Measurements from ENCODE around the gene MS4A4E. TPM values are rescaled to one million over a fixed set of nuclear protein-coding genes. Genes with fewer than 3 reads are reported as not detected.

The MS4A4E gene
- total and polyA plus RNA-seq, 3 experiments from 2014 or later, result not detected

- DNase-seq, result no peak
- Mint-ChIP-seq H3K27me3 (peaks cover 9 to 45% of the 10 kb centered on the region in 2 donors), H3K9me3 (peaks cover 0 to 2% (median 0%) of the 10 kb centered on the region in 5 donors)
Observed at GRCh38 chr11:60241786-60242185, 1.2 kb downstream of the MS4A4E start.

GRCh38 chr11:60240662-60241061 is 2.3 kb downstream of the MS4A4E start:
- no peaks in the 10 kb centered on the region for H3K4me1 Mint-ChIP-seq
- H3K9me3 ChIP-seq (ENCODE audit: low read length), result no peaks in the 10 kb centered on the region
- H3K9me3 Mint-ChIP-seq, result peaks cover 0 to 2% (median 0%) of the 10 kb centered on the region in 5 donors
- no peaks in the 10 kb centered on the region for H3K4me1 ChIP-seq (ENCODE audit: insufficient read depth, low read length)
- ChIA-PET POLR2A (no interaction called here), CTCF (no interaction called here)
- H3K4me3 ChIP-seq (ENCODE audit: low read length), result no peak overlapping the region
- no peak overlapping the region for H3K27ac ChIP-seq (ENCODE audit: low read depth, low read length)
- no peak overlapping the region for H3K27ac Mint-ChIP-seq
- no peak for DNase-seq
- H3K27me3 Mint-ChIP-seq, result peaks cover 9 to 45% of the 10 kb centered on the region in 2 donors
- H3K4me3 Mint-ChIP-seq, result no peak overlapping the region
- no peaks in the 10 kb centered on the region for H3K36me3 ChIP-seq (ENCODE audit: insufficient read depth, low read length)
- no peaks in the 10 kb centered on the region for H3K36me3 Mint-ChIP-seq
- H3K27me3 ChIP-seq (ENCODE audit: insufficient read depth, low read length, poor library complexity, severe bottlenecking), result no peaks in the 10 kb centered on the region

More at GRCh38 chr11:60241786-60242185, 1.2 kb downstream of the MS4A4E start:
- CTCF ChIA-PET, result no interaction called here
- Histone ChIP-seq H3K27ac (ENCODE audit: low read depth, low read length) (no peak overlapping the region), H3K9me3 (ENCODE audit: low read length) (no peaks in the 10 kb centered on the region), H3K4me1 (ENCODE audit: insufficient read depth, low read length) (no peaks in the 10 kb centered on the region), H3K36me3 (ENCODE audit: insufficient read depth, low read length) (no peaks in the 10 kb centered on the region), H3K27me3 (ENCODE audit: insufficient read depth, low read length, poor library complexity, severe bottlenecking) (no peaks in the 10 kb centered on the region), H3K4me3 (ENCODE audit: low read length) (no peak overlapping the region)
- no peaks in the 10 kb centered on the region for H3K4me1 Mint-ChIP-seq
- no peak overlapping the region for H3K27ac Mint-ChIP-seq
- no peaks in the 10 kb centered on the region for H3K36me3 Mint-ChIP-seq
- POLR2A ChIA-PET, result no interaction called here
- H3K4me3 Mint-ChIP-seq, result no peak overlapping the region

- CTCF ChIA-PET, result no interaction called here
Observed at GRCh38 chr11:60235321-60235720, 7.6 kb downstream of the MS4A4E start.

GRCh38 chr11:60230681-60231080 is 12.3 kb downstream of the MS4A4E start:
- ChIA-PET POLR2A (no interaction called here), CTCF (interaction anchor here (0.5 kb wide), 1 partner anchor 39 kb away, joined by 3 read pairs; no protein-coding TSS in a partner anchor)
- Histone ChIP-seq H3K27me3 (ENCODE audit: insufficient read depth, low read length, poor library complexity, severe bottlenecking) (no peaks in the 10 kb centered on the region), H3K9me3 (ENCODE audit: low read length) (no peaks in the 10 kb centered on the region), H3K27ac (ENCODE audit: low read depth, low read length) (no peak overlapping the region), H3K36me3 (ENCODE audit: insufficient read depth, low read length) (no peaks in the 10 kb centered on the region), H3K4me3 (ENCODE audit: low read length) (no peak overlapping the region), H3K4me1 (ENCODE audit: insufficient read depth, low read length) (no peaks in the 10 kb centered on the region)
- Mint-ChIP-seq H3K4me3 (no peak overlapping the region), H3K27ac (no peak overlapping the region), H3K9me3 (no peaks in the 10 kb centered on the region), H3K36me3 (no peaks in the 10 kb centered on the region), H3K4me1 (no peaks in the 10 kb centered on the region), H3K27me3 (peaks cover 3 to 5% of the 10 kb centered on the region in 2 donors)
- DNase-seq, result no peak

More at GRCh38 chr11:60235321-60235720, 7.6 kb downstream of the MS4A4E start:
- Mint-ChIP-seq H3K4me3 (no peak overlapping the region), H3K36me3 (no peaks in the 10 kb centered on the region), H3K27me3 (peaks cover 7 to 24% of the 10 kb centered on the region in 2 donors), H3K4me1 (no peaks in the 10 kb centered on the region), H3K9me3 (peaks cover 0 to 2% (median 0%) of the 10 kb centered on the region in 5 donors), H3K27ac (no peak overlapping the region)
- Histone ChIP-seq H3K4me1 (ENCODE audit: insufficient read depth, low read length) (no peaks in the 10 kb centered on the region), H3K36me3 (ENCODE audit: insufficient read depth, low read length) (no peaks in the 10 kb centered on the region), H3K4me3 (ENCODE audit: low read length) (no peak overlapping the region), H3K9me3 (ENCODE audit: low read length) (no peaks in the 10 kb centered on the region), H3K27ac (ENCODE audit: low read depth, low read length) (no peak overlapping the region), H3K27me3 (ENCODE audit: insufficient read depth, low read length, poor library complexity, severe bottlenecking) (no peaks in the 10 kb centered on the region)
- POLR2A ChIA-PET, result no interaction called here
- DNase-seq, result no peak

- ChIA-PET POLR2A (no interaction called here), CTCF (no interaction called here)
- Mint-ChIP-seq H3K36me3 (no peaks in the 10 kb centered on the region), H3K27ac (no peak overlapping the region), H3K27me3 (peaks cover 4 to 15% of the 10 kb centered on the region in 2 donors), H3K4me3 (no peak overlapping the region), H3K4me1 (no peaks in the 10 kb centered on the region), H3K9me3 (no peaks in the 10 kb centered on the region)
- H3K4me1 ChIP-seq (ENCODE audit: insufficient read depth, low read length), result no peaks in the 10 kb centered on the region
- H3K36me3 ChIP-seq (ENCODE audit: insufficient read depth, low read length), result no peaks in the 10 kb centered on the region
- no peak overlapping the region for H3K27ac ChIP-seq (ENCODE audit: low read depth, low read length)
- H3K9me3 ChIP-seq (ENCODE audit: low read length), result no peaks in the 10 kb centered on the region
- no peak for DNase-seq
- no peak overlapping the region for H3K4me3 ChIP-seq (ENCODE audit: low read length)
- H3K27me3 ChIP-seq (ENCODE audit: insufficient read depth, low read length, poor library complexity, severe bottlenecking), result no peaks in the 10 kb centered on the region
Observed at GRCh38 chr11:60222141-60222540, 20.8 kb downstream of the MS4A4E start.

- no peak for DNase-seq
- no peak overlapping the region for H3K27ac Mint-ChIP-seq
- Histone ChIP-seq H3K27me3 (ENCODE audit: insufficient read depth, low read length, poor library complexity, severe bottlenecking) (no peaks in the 10 kb centered on the region), H3K36me3 (ENCODE audit: insufficient read depth, low read length) (no peaks in the 10 kb centered on the region), H3K9me3 (ENCODE audit: low read length) (no peaks in the 10 kb centered on the region), H3K4me1 (ENCODE audit: insufficient read depth, low read length) (no peaks in the 10 kb centered on the region), H3K4me3 (ENCODE audit: low read length) (no peak overlapping the region), H3K27ac (ENCODE audit: low read depth, low read length) (no peak overlapping the region)
- H3K36me3 Mint-ChIP-seq, result no peaks in the 10 kb centered on the region
- ChIA-PET POLR2A (no interaction called here), CTCF (no interaction called here)
- H3K4me1 Mint-ChIP-seq, result no peaks in the 10 kb centered on the region
- H3K27me3 Mint-ChIP-seq, result peaks cover 4 to 15% of the 10 kb centered on the region in 2 donors
- no peak overlapping the region for H3K4me3 Mint-ChIP-seq
- no peaks in the 10 kb centered on the region for H3K9me3 Mint-ChIP-seq
Observed at GRCh38 chr11:60221692-60222091, 21.2 kb downstream of the MS4A4E start.

GRCh38 chr11:60221181-60221580 is 21.8 kb downstream of the MS4A4E start:
- no peak overlapping the region for H3K27ac Mint-ChIP-seq
- CTCF ChIA-PET, result no interaction called here
- H3K36me3 Mint-ChIP-seq, result no peaks in the 10 kb centered on the region
- Histone ChIP-seq H3K27ac (ENCODE audit: low read depth, low read length) (no peak overlapping the region), H3K27me3 (ENCODE audit: insufficient read depth, low read length, poor library complexity, severe bottlenecking) (no peaks in the 10 kb centered on the region), H3K36me3 (ENCODE audit: insufficient read depth, low read length) (no peaks in the 10 kb centered on the region), H3K9me3 (ENCODE audit: low read length) (no peaks in the 10 kb centered on the region), H3K4me1 (ENCODE audit: insufficient read depth, low read length) (no peaks in the 10 kb centered on the region), H3K4me3 (ENCODE audit: low read length) (no peak overlapping the region)
- H3K27me3 Mint-ChIP-seq, result peaks cover 4 to 16% of the 10 kb centered on the region in 2 donors
- no peak overlapping the region for H3K4me3 Mint-ChIP-seq
- no peaks in the 10 kb centered on the region for H3K4me1 Mint-ChIP-seq
- H3K9me3 Mint-ChIP-seq, result no peaks in the 10 kb centered on the region
- no peak for DNase-seq
- POLR2A ChIA-PET, result no interaction called here

GRCh38 chr11:60214386-60214785 is 28.6 kb downstream of the MS4A4E start:
- H3K27ac Mint-ChIP-seq, result no peak overlapping the region
- Histone ChIP-seq H3K9me3 (ENCODE audit: low read length) (no peaks in the 10 kb centered on the region), H3K27ac (ENCODE audit: low read depth, low read length) (no peak overlapping the region), H3K4me1 (ENCODE audit: insufficient read depth, low read length) (no peaks in the 10 kb centered on the region), H3K36me3 (ENCODE audit: insufficient read depth, low read length) (no peaks in the 10 kb centered on the region), H3K4me3 (ENCODE audit: low read length) (no peak overlapping the region), H3K27me3 (ENCODE audit: insufficient read depth, low read length, poor library complexity, severe bottlenecking) (no peaks in the 10 kb centered on the region)
- CTCF ChIA-PET, result no interaction called here
- no peak for DNase-seq
- no peaks in the 10 kb centered on the region for H3K4me1 Mint-ChIP-seq
- H3K36me3 Mint-ChIP-seq, result no peaks in the 10 kb centered on the region
- POLR2A ChIA-PET, result no interaction called here
- H3K27me3 Mint-ChIP-seq, result peaks cover 5 to 28% of the 10 kb centered on the region in 2 donors
- no peak overlapping the region for H3K4me3 Mint-ChIP-seq
- H3K9me3 Mint-ChIP-seq, result no peaks in the 10 kb centered on the region

- H3K9me3 ChIP-seq (ENCODE audit: low read length), result no peaks in the 10 kb centered on the region
- DNase-seq, result no peak
- H3K27me3 ChIP-seq (ENCODE audit: insufficient read depth, low read length, poor library complexity, severe bottlenecking), result no peaks in the 10 kb centered on the region
- CTCF ChIA-PET, result no interaction called here
- H3K27ac Mint-ChIP-seq, result no peak overlapping the region
- H3K4me3 Mint-ChIP-seq, result no peak overlapping the region
- H3K27ac ChIP-seq (ENCODE audit: low read depth, low read length), result no peak overlapping the region
- no peaks in the 10 kb centered on the region for H3K36me3 Mint-ChIP-seq
- H3K4me1 Mint-ChIP-seq, result no peaks in the 10 kb centered on the region
- no peaks in the 10 kb centered on the region for H3K9me3 Mint-ChIP-seq
- no peaks in the 10 kb centered on the region for H3K36me3 ChIP-seq (ENCODE audit: insufficient read depth, low read length)
- no peaks in the 10 kb centered on the region for H3K4me1 ChIP-seq (ENCODE audit: insufficient read depth, low read length)
- no peak overlapping the region for H3K4me3 ChIP-seq (ENCODE audit: low read length)
- peaks cover 12 to 43% of the 10 kb centered on the region in 2 donors for H3K27me3 Mint-ChIP-seq
- POLR2A ChIA-PET, result no interaction called here
Observed at GRCh38 chr11:60211206-60211605, 31.7 kb downstream of the MS4A4E start.

Data from CD8-positive, alpha-beta memory T cell (primary cell).